CD4-positive, alpha-beta T cell (primary cell): ENCODE data around the gene AFG1L. TPM values are rescaled to one million over a fixed set of nuclear protein-coding genes. Genes with fewer than 3 reads are reported as not detected.
"Not testable (repeated sequence)": the region's sequence is repeated elsewhere in the genome, so short reads cannot be mapped to it uniquely, and the experiment has no call there.

ENCODE experiments used
- ATAC-seq: fragments of 200-7000 bp; cut with Tn5 transposase; one replicate; pipeline ENCODE4 v1.10.0; 2022; ENCODE audit warnings: mild to moderate bottlenecking; ENCODE audit not compliant: poor library complexity
- CTCF ChIA-PET: fragments of 350-600 bp; sonication (Branson Sonifier 250); formaldehyde crosslinking; loops from one replicate; lab custom pipeline; 2021; ENCODE audit warnings: antibody characterized with exemption, inconsistent platforms; lab: Charles Lee
- POLR2A ChIA-PET: fragments of 350-600 bp; sonication (Branson Sonifier 250); formaldehyde crosslinking; loops from one replicate; lab custom pipeline; 2021; ENCODE audit warnings: antibody characterized with exemption, inconsistent platforms; lab: Charles Lee
- DNase-seq, 14 experiments: peaks; one replicate each; pipeline ENCODE4 v3.0.0-alpha.2; 2013 to 2020; ENCODE audit warnings: mixed read lengths in 2 of 14
- H3K27ac ChIP-seq, 2 donors: one replicate each; pipeline versions ENCODE4 v1.5.1 to v1.7.0; 2013; ENCODE audit warnings: low read length in 2 of 2, low read depth in 1 of 2, mild to moderate bottlenecking in 1 of 2
- H3K27me3 ChIP-seq, 2 experiments: 1 replicate in 1 of 2; 2 replicates in 1 of 2; pipeline versions ENCODE4 v1.6.1 to v1.7.0; 2013; ENCODE audit warnings: low read length in 2 of 2, control low read depth in 1 of 2, mild to moderate bottlenecking in 1 of 2, moderate library complexity in 1 of 2; ENCODE audit not compliant: insufficient read depth in 2 of 2, control insufficient read depth in 1 of 2
- H3K36me3 ChIP-seq: one replicate; pipeline ENCODE4 v1.6.1; 2013; ENCODE audit warnings: low read length, control low read depth; ENCODE audit not compliant: insufficient read depth
- H3K4me1 ChIP-seq: one replicate; pipeline ENCODE4 v1.6.1; 2013; ENCODE audit warnings: low read length, control low read depth; ENCODE audit not compliant: insufficient read depth
- H3K4me3 ChIP-seq: one replicate; pipeline ENCODE4 v1.5.1; 2013; ENCODE audit warnings: mild to moderate bottlenecking, low read length, moderate library complexity
- H3K9me3 ChIP-seq, 2 experiments: 1 replicate in 1 of 2; 2 replicates in 1 of 2; pipeline versions ENCODE4 v1.6.1 to v1.7.0; 2013; ENCODE audit warnings: low read length in 2 of 2, mild to moderate bottlenecking in 2 of 2, control low read depth in 1 of 2, moderate library complexity in 1 of 2; ENCODE audit not compliant: control insufficient read depth in 1 of 2, insufficient read depth in 1 of 2
- H3K27ac Mint-ChIP-seq: one replicate; pipeline ENCODE4 v1.8.0; 2020; ENCODE audit warnings: mixed read lengths
- H3K27me3 Mint-ChIP-seq: one replicate; pipeline ENCODE4 v1.8.0; 2021; ENCODE audit warnings: mixed read lengths
- H3K36me3 Mint-ChIP-seq: one replicate; pipeline ENCODE4 v1.8.0; 2021; ENCODE audit warnings: low read depth, mixed read lengths
- H3K4me1 Mint-ChIP-seq: one replicate; pipeline ENCODE4 v1.8.0; 2021; ENCODE audit warnings: low read depth, mixed read lengths
- H3K4me3 Mint-ChIP-seq: one replicate; pipeline ENCODE4 v1.8.0; 2020; ENCODE audit warnings: mild to moderate bottlenecking, mixed read lengths
- H3K9me3 Mint-ChIP-seq: one replicate; pipeline ENCODE4 v1.8.0; 2020; ENCODE audit warnings: mixed read lengths
- CTCF ChIP-seq: fragments of 200-600 bp; IDR thresholded peaks from one replicate; pipeline ENCODE4 v1.8.0; 2022; ENCODE audit warnings: antibody characterized with exemption, mild to moderate bottlenecking
- intact Hi-C, 2 experiments: fragments of 100-400 bp; cut with DNase I in 1 of 2; cut with micrococcal nuclease in 1 of 2; formaldehyde crosslinking; loops; one replicate each; pipeline versions ENCODE4 v1.15.1 to v1.9.0; 2023 to 2025; cut with DNase I, micrococcal nuclease
- total RNA-seq, 174 experiments: library from RNA in 2 of 174; stranded (reverse) in 2 of 174; gene quantifications; one replicate each; pipeline ENCODE4 v1.2.3 and lab custom pipeline; 2021 to 2026

The AFG1L gene
- total RNA-seq, 2 experiments from 2014 or later, result 3.0 to 3.9 TPM

- Histone ChIP-seq H3K36me3 (no peaks in the 10 kb centered on the region), H3K4me3 (no peak overlapping the region), H3K27me3 (no peaks in the 10 kb centered on the region), H3K9me3 (no peaks in the 10 kb centered on the region), H3K27ac (no peak overlapping the region), H3K4me1 (no peaks in the 10 kb centered on the region)
- POLR2A ChIA-PET, result no interaction called here
- CTCF ChIA-PET, result no interaction called here
- Mint-ChIP-seq H3K36me3 (peaks cover 4% of the 10 kb centered on the region), H3K27ac (no peak overlapping the region), H3K9me3 (no peaks in the 10 kb centered on the region), H3K27me3 (no peaks in the 10 kb centered on the region), H3K4me3 (no peak overlapping the region), H3K4me1 (peaks cover 8% of the 10 kb centered on the region)
- TF ChIP-seq CTCF, result no peak
- no peak for ATAC-seq
- no peak for DNase-seq
- intact Hi-C loops, result no loop called here
Observed at GRCh38 chr6:108302386-108302785, 7.5 kb downstream of the AFG1L start.

GRCh38 chr6:108304646-108305045 is 9.8 kb downstream of the AFG1L start:
- Mint-ChIP-seq H3K27me3 (no peaks in the 10 kb centered on the region), H3K4me1 (peaks cover under 1% of the 10 kb centered on the region), H3K4me3 (no peak overlapping the region), H3K36me3 (peaks cover 4% of the 10 kb centered on the region), H3K27ac (no peak overlapping the region), H3K9me3 (no peaks in the 10 kb centered on the region)
- TF ChIP-seq CTCF, result no peak
- ChIA-PET CTCF (no interaction called here), POLR2A (no interaction called here)
- intact Hi-C loops, result no loop called here
- H3K27ac ChIP-seq, result no peak overlapping the region
- H3K36me3 ChIP-seq, result no peaks in the 10 kb centered on the region
- no peaks in the 10 kb centered on the region for H3K27me3 ChIP-seq
- H3K9me3 ChIP-seq, result no peaks in the 10 kb centered on the region
- H3K4me1 ChIP-seq, result peaks cover 4% of the 10 kb centered on the region
- H3K4me3 ChIP-seq, result no peak overlapping the region
- DNase-seq (no peak), ATAC-seq (no peak)

GRCh38 chr6:108308641-108309040 is 13.8 kb downstream of the AFG1L start:
- ATAC-seq, H3K27ac ChIP-seq, H3K27ac Mint-ChIP-seq, H3K4me3 Mint-ChIP-seq, intact Hi-C loops, H3K27me3 ChIP-seq, H3K4me1 ChIP-seq, H3K36me3 ChIP-seq, H3K9me3 Mint-ChIP-seq, H3K4me1 Mint-ChIP-seq, DNase-seq, H3K36me3 Mint-ChIP-seq, H3K9me3 ChIP-seq, H3K4me3 ChIP-seq, H3K27me3 Mint-ChIP-seq: not testable (repeated sequence)
- ChIA-PET POLR2A (interaction anchor here (0.9 kb wide), 1 partner anchor 14 kb away, joined by 4 read pairs; the partner anchor contains the start of gene AFG1L), CTCF (interaction anchor here (0.6 to 1.5 kb wide), 2 partner anchors 29 to 88 kb away, joined by 3 to 5 read pairs; no protein-coding TSS in a partner anchor)

GRCh38 chr6:108309844-108310243 is 15.0 kb downstream of the AFG1L start:
- H3K27me3 ChIP-seq, result no peaks in the 10 kb centered on the region
- H3K27ac Mint-ChIP-seq, result no peak overlapping the region
- H3K36me3 ChIP-seq, result no peaks in the 10 kb centered on the region
- no peaks in the 10 kb centered on the region for H3K36me3 Mint-ChIP-seq
- H3K4me1 Mint-ChIP-seq, result no peaks in the 10 kb centered on the region
- H3K4me1 ChIP-seq, result peaks cover 4% of the 10 kb centered on the region
- intact Hi-C loops, result no loop called here
- ATAC-seq (no peak), DNase-seq (no peak)
- ChIA-PET CTCF (no interaction called here), POLR2A (interaction anchor here (0.5 kb wide), 1 partner anchor 48 kb away, joined by 3 read pairs; no protein-coding TSS in a partner anchor)
- no peaks in the 10 kb centered on the region for H3K9me3 ChIP-seq
- TF ChIP-seq CTCF, result no peak
- H3K27ac ChIP-seq, result no peak overlapping the region
- no peak overlapping the region for H3K4me3 Mint-ChIP-seq
- no peaks in the 10 kb centered on the region for H3K9me3 Mint-ChIP-seq
- no peaks in the 10 kb centered on the region for H3K27me3 Mint-ChIP-seq
- no peak overlapping the region for H3K4me3 ChIP-seq
